ENCODE measurements around the gene IL1A. TPM values are rescaled to one million over a fixed set of nuclear protein-coding genes. Genes with fewer than 3 reads are reported as not detected.
A peak's percentile ranks its signal among the peaks of the same experiment; 100 is the strongest.

IL1A gene
- total RNA-seq, 1 donor = 0.43 TPM

GRCh38 chr2:112817082-112817689 lies 32.9 kb upstream of the IL1A start:
- H3K4me3 ChIP-seq (ENCODE audit: low read depth, low read length) = no peak overlapping the region
- DNase-seq (ENCODE audit: low read depth) = no peak
- TF ChIP-seq CTCF (IDR thresholded peaks at IDR 0.05; ENCODE audit: insufficient read depth, low read depth, low read length) = no peak

GRCh38 chr2:112814278-112814677 lies 30.0 kb upstream of the IL1A start:
- peak; percentile 36 for TF ChIP-seq CTCF (IDR thresholded peaks at IDR 0.05; ENCODE audit: insufficient read depth, low read depth, low read length)
- peak; percentile 41 for DNase-seq (ENCODE audit: low read depth)
- no peak overlapping the region for H3K4me3 ChIP-seq (ENCODE audit: low read depth, low read length)

- no peak overlapping the region for H3K4me3 ChIP-seq (ENCODE audit: low read depth, low read length)
- no peak for DNase-seq (ENCODE audit: low read depth)
- TF ChIP-seq CTCF (IDR thresholded peaks at IDR 0.05; ENCODE audit: insufficient read depth, low read depth, low read length) = no peak
Observed at GRCh38 chr2:112813280-112813966, 29.1 kb upstream of the IL1A start.

- DNase-seq (ENCODE audit: low read depth) = peak; percentile 92
- TF ChIP-seq CTCF (IDR thresholded peaks at IDR 0.05; ENCODE audit: insufficient read depth, low read depth, low read length) = no peak
- H3K4me3 ChIP-seq (ENCODE audit: low read depth, low read length) = no peak overlapping the region
Observed at GRCh38 chr2:112812318-112813267, 28.3 kb upstream of the IL1A start.

GRCh38 chr2:112811841-112812306 lies 27.6 kb upstream of the IL1A start:
- no peak for TF ChIP-seq CTCF (IDR thresholded peaks at IDR 0.05; ENCODE audit: insufficient read depth, low read depth, low read length)

GRCh38 chr2:112811276-112811831 lies 27.1 kb upstream of the IL1A start:
- H3K4me3 ChIP-seq (ENCODE audit: low read depth, low read length) = no peak overlapping the region
- TF ChIP-seq CTCF (IDR thresholded peaks at IDR 0.05; ENCODE audit: insufficient read depth, low read depth, low read length) = no peak
- DNase-seq (ENCODE audit: low read depth) = no peak

More at GRCh38 chr2:112811841-112812306, 27.6 kb upstream of the IL1A start:
- no peak overlapping the region for H3K4me3 ChIP-seq (ENCODE audit: low read depth, low read length)
- DNase-seq (ENCODE audit: low read depth) = peak; percentile 69
